VCaP (cell line): ENCODE results near the gene OCIAD1.
"Not testable (repeated sequence)": the region's sequence is repeated elsewhere in the genome, so short reads cannot be mapped to it uniquely, and the experiment has no call there.

ENCODE experiments used
- H3K27ac ChIP-seq: fragments of 450-650 bp; 2 replicates; pipeline ENCODE4 v1.5.1; 2017
- TF ChIP-seq, protein P1 (sequence below): fragments of 450-650 bp; conservative IDR thresholded peaks from 2 replicates; pipeline ENCODE4 v1.5.1; 2017; ENCODE audit warnings: mild to moderate bottlenecking, moderate library complexity

OCIAD1 gene

GRCh38 chr4:48853604-48854394 is 22.9 kb downstream of the OCIAD1 start:
- TF ChIP-seq, protein P1, sequence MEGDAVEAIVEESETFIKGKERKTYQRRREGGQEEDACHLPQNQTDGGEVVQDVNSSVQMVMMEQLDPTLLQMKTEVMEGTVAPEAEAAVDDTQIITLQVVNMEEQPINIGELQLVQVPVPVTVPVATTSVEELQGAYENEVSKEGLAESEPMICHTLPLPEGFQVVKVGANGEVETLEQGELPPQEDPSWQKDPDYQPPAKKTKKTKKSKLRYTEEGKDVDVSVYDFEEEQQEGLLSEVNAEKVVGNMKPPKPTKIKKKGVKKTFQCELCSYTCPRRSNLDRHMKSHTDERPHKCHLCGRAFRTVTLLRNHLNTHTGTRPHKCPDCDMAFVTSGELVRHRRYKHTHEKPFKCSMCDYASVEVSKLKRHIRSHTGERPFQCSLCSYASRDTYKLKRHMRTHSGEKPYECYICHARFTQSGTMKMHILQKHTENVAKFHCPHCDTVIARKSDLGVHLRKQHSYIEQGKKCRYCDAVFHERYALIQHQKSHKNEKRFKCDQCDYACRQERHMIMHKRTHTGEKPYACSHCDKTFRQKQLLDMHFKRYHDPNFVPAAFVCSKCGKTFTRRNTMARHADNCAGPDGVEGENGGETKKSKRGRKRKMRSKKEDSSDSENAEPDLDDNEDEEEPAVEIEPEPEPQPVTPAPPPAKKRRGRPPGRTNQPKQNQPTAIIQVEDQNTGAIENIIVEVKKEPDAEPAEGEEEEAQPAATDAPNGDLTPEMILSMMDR: no peak

GRCh38 chr4:48854395-48854683 is 23.5 kb downstream of the OCIAD1 start:
- TF ChIP-seq, protein P1: no peak
- no peak overlapping the region for H3K27ac ChIP-seq

More at GRCh38 chr4:48853604-48854394, 22.9 kb downstream of the OCIAD1 start:
- H3K27ac ChIP-seq: no peak overlapping the region

GRCh38 chr4:48854982-48855381 is 24.1 kb downstream of the OCIAD1 start:
- no peak overlapping the region for H3K27ac ChIP-seq
- TF ChIP-seq, protein P1: no peak

DNA sequence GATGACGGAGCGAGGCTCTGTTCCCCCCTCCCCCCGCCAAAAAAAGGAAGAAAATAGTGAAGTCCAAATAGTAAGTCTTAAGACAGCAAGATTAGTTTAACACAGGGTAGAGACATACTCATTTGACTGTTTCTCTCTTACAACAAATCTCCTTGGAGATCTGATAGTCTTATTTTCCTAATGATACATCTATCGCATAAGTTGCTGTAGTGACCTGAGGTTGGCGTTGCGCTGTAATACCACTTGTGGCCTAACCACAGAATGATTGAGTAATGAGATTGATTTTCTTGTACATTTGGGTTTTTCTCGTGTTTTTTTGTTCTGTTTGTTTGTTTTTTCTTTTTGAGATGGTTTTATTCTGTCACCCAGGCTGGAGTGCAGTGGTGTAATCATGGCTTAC is 27.2 kb downstream of the OCIAD1 start:
- H3K27ac ChIP-seq: no peak overlapping the region
- TF ChIP-seq, protein P1: no peak

DNA sequence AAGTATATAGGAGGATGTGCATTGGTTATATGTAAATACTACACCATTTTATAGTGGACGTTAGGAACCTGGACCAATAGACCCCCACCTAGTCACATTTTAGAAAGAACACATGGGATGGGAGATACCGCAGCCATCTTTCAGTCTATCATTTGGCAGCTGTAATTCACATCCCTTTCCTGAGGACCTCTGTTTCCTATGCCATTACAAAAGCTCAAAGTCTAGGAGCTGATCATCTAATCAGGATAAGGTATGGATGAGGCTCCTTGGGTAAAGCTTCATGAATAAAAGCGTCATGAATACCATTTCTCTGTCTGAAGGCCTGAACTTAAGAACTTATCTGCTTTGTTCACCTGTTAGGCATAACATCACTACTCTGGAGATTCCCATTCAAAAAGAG is 31.1 kb downstream of the OCIAD1 start:
- TF ChIP-seq, protein P1: no peak
- no peak overlapping the region for H3K27ac ChIP-seq

DNA sequence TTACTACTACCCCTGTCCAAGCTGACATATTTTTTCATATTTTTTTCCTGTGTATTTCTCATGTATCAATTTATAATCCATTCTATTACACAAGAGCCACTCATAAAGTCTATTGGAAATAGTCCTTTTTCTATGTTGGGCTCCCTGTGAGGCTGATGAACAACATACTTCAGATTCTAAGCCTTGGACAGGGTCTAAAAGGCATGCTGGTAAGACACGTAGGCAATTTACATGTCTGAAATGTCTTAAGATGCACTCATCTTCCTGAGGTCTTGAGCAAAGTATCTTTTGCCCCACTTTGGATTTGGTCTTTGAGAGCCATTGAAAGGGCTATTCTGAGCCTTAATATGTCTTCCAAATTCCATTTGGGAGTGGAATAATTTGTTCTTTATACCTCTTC is 31.8 kb downstream of the OCIAD1 start:
- TF ChIP-seq, protein P1: no peak

GRCh38 chr4:48863728-48864127 is 32.8 kb downstream of the OCIAD1 start:
- TF ChIP-seq, protein P1: no peak
- no peak overlapping the region for H3K27ac ChIP-seq

More for the DNA sequence above, 31.8 kb downstream of the OCIAD1 start:
- no peak overlapping the region for H3K27ac ChIP-seq

DNA sequence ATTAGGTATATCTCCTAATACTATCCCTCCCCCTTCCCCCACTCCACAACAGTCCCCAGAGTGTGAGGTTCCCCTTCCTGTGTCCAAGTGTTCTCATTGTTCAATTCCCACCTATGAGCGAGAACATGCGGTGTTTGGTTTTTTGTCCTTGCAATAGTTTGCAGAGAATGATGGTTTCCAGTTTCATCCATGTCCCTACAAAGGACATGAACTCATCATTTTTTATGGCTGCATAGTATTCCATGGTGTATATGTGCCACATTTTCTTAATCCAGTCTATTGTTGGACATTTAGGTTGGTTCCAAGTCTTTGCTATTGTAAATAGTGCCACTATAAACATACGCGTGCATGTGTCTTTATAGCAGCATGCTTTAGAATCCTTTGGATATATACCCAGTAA is 33.8 kb downstream of the OCIAD1 start:
- not testable (repeated sequence) for H3K27ac ChIP-seq
